Measurements from ENCODE around the gene SKAP2. TPM values are rescaled to one million over a fixed set of nuclear protein-coding genes. Genes with fewer than 3 reads are reported as not detected.
A peak's percentile ranks its signal among the peaks of the same experiment; 100 is the strongest.

SKAP2 gene
- total RNA-seq: 48.1 to 58.4 TPM (median 50.8 TPM) in 3 replicates

- Mint-ChIP-seq H3K36me3 (no peaks in the 10 kb centered on the region), H3K4me3 (peak within 1 kb of the TSS; percentile 99), H3K27me3 (ENCODE audit: low read depth) (no peaks in the 10 kb centered on the region), H3K9me3 (peaks cover 8% of the 10 kb centered on the region), H3K4me1 (peaks cover 55% of the 10 kb centered on the region), H3K27ac (peak within 1 kb of the TSS; percentile 99)
- DNase-seq (ENCODE audit: low spot score in 2 of 2, unreplicated experiment in 2 of 2): peak; percentile 98 to 99
- TF ChIP-seq CTCF (IDR thresholded peaks at IDR 0.05; ENCODE audit: unreplicated experiment): no peak
Observed at GRCh38 chr7:26864309-26865093, at the start of gene SKAP2. Gene SKAP2 (minus strand): TSS chr7:26864590. CDS start chr7:26864429, 161 bp downstream.

GRCh38 chr7:26912933-26913536, 48.6 kb upstream of the SKAP2 start:
- Mint-ChIP-seq H3K36me3 (no peaks in the 10 kb centered on the region), H3K27me3 (ENCODE audit: low read depth) (no peaks in the 10 kb centered on the region)
- TF ChIP-seq CTCF (IDR thresholded peaks at IDR 0.05; ENCODE audit: unreplicated experiment): no peak

DNA sequence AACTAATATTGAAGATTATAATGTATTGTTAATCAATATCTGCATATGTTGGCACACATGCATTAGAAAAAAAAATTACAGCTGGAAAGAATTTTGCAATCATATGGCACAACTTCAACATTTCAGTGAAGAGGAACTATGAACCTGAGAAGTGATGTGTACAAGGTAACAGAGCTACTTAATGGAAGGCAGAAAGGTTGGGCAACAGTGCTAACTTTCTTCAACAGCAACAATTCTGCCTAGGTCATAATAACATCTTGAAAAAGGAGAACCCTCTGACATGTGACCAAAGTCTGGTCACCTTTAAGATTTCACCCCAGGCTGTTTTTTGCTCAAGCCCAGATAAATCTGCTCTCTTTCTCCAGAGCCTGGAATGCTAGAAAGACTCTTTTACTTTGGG, 47.9 kb upstream of the SKAP2 start:
- H3K27me3 Mint-ChIP-seq (ENCODE audit: low read depth): no peaks in the 10 kb centered on the region

More at GRCh38 chr7:26912933-26913536, 48.6 kb upstream of the SKAP2 start:
- no peaks in the 10 kb centered on the region for H3K9me3 Mint-ChIP-seq
- H3K4me3 Mint-ChIP-seq: no peak overlapping the region
- DNase-seq (ENCODE audit: low spot score in 2 of 2, unreplicated experiment in 2 of 2): no peak
- no peak overlapping the region for H3K27ac Mint-ChIP-seq
- H3K4me1 Mint-ChIP-seq: peaks cover 16% of the 10 kb centered on the region

DNA sequence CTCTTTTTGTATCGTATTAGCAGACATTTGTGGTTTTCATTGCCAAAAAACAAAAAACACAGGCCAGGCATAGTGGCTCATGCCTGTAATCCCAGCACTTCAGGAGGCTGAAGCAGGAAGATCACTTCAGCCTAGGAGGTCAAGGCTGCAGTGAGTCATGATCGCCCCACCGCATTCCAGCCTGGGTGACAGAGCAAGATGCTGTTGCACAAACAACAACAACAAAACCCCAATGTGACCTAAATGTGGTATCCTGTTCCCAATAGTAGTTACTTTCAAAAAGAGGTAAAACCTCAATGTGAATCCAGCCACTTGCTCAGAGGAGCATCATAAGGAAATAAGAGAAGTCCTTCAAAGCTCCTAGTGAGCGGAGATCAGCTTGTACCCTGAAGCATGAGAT, 45.8 kb upstream of the SKAP2 start:
- TF ChIP-seq CTCF (IDR thresholded peaks at IDR 0.05; ENCODE audit: unreplicated experiment): no peak
- H3K27ac Mint-ChIP-seq: no peak overlapping the region
- no peak overlapping the region for H3K4me3 Mint-ChIP-seq
- H3K36me3 Mint-ChIP-seq: no peaks in the 10 kb centered on the region
- H3K4me1 Mint-ChIP-seq: peaks cover 21% of the 10 kb centered on the region
- DNase-seq (ENCODE audit: low spot score in 2 of 2, unreplicated experiment in 2 of 2): no peak
- H3K27me3 Mint-ChIP-seq (ENCODE audit: low read depth): no peaks in the 10 kb centered on the region
- H3K9me3 Mint-ChIP-seq: no peaks in the 10 kb centered on the region

More for the DNA sequence above, 47.9 kb upstream of the SKAP2 start:
- no peaks in the 10 kb centered on the region for H3K9me3 Mint-ChIP-seq
- no peaks in the 10 kb centered on the region for H3K36me3 Mint-ChIP-seq
- no peak overlapping the region for H3K27ac Mint-ChIP-seq
- no peak for DNase-seq (ENCODE audit: low spot score in 2 of 2, unreplicated experiment in 2 of 2)
- TF ChIP-seq CTCF (IDR thresholded peaks at IDR 0.05; ENCODE audit: unreplicated experiment): no peak
- no peak overlapping the region for H3K4me3 Mint-ChIP-seq
- H3K4me1 Mint-ChIP-seq: peaks cover 10% of the 10 kb centered on the region

- no peak for DNase-seq (ENCODE audit: low spot score in 2 of 2, unreplicated experiment in 2 of 2)
- Mint-ChIP-seq H3K27ac (no peak overlapping the region), H3K27me3 (ENCODE audit: low read depth) (no peaks in the 10 kb centered on the region), H3K4me1 (peaks cover 9% of the 10 kb centered on the region), H3K4me3 (no peak overlapping the region), H3K9me3 (no peaks in the 10 kb centered on the region), H3K36me3 (no peaks in the 10 kb centered on the region)
- no peak for TF ChIP-seq CTCF (IDR thresholded peaks at IDR 0.05; ENCODE audit: unreplicated experiment)
Observed at GRCh38 chr7:26900251-26900650, 35.9 kb upstream of the SKAP2 start.

Measured in mesothelial cell of epicardium (in vitro differentiated cells).